HepG2 (cell line): ENCODE results near the gene PSMB1. TPM values are rescaled to one million over a fixed set of nuclear protein-coding genes. Genes with fewer than 3 reads are reported as not detected.

Source experiments
- GZF1 ChIP-seq: sonication (generic); formaldehyde crosslinking; IDR thresholded peaks from 2 replicates; pipeline ENCODE4 v1.5.1; 2020; ENCODE audit warnings: mild to moderate bottlenecking, missing genetic modification reagents
- MAZ ChIP-seq, 2 experiments: sonication (generic) in 1 of 2; formaldehyde crosslinking in 1 of 2; IDR thresholded peaks; 2 replicates each; pipeline versions ENCODE4 v1.5.0 to v1.6.1; 2012 to 2020; ENCODE audit warnings: low read depth in 2 of 2, mild to moderate bottlenecking in 2 of 2, borderline replicate concordance in 1 of 2, improper control_type of control experiment in 1 of 2, low read length in 1 of 2, missing genetic modification reagents in 1 of 2, moderate library complexity in 1 of 2
- SOX6 ChIP-seq, 2 experiments: fragments of 450-650 bp in 1 of 2; sonication (generic) in 1 of 2; formaldehyde crosslinking in 1 of 2; IDR thresholded peaks; 2 replicates each; pipeline versions ENCODE4 v1.4.0 to v1.6.1; 2017 to 2020; ENCODE audit warnings: antibody characterized with exemption in 1 of 2, mild to moderate bottlenecking in 1 of 2, missing genetic modification reagents in 1 of 2
- SRSF9 ChIP-seq: fragments of 200-400 bp; formaldehyde crosslinking; IDR thresholded peaks from 2 replicates; pipeline ENCODE4 v1.6.1; 2018; ENCODE audit warnings: borderline replicate concordance, mild to moderate bottlenecking, low read depth, low read length; ENCODE audit not compliant: insufficient read depth, poor library complexity, severe bottlenecking
- ZNF713 ChIP-seq: sonication (generic); formaldehyde crosslinking; IDR thresholded peaks from 2 replicates; pipeline ENCODE4 v1.4.0; 2020; ENCODE audit warnings: mild to moderate bottlenecking, missing genetic modification reagents
- ZNF747 ChIP-seq: sonication (generic); formaldehyde crosslinking; IDR thresholded peaks from 2 replicates; pipeline ENCODE4 v1.8.1; 2023; ENCODE audit warnings: missing genetic modification reagents, mild to moderate bottlenecking, borderline replicate concordance
- polyA plus RNA-seq, 8 experiments: library from polyadenylated mRNA; depleted of rRNA in 3 of 8; stranded (reverse) in 7 of 8; unstranded in 1 of 8; fragments of >200 nt; fragmentation: Illumina TruSeq in 4 of 8; extraction: Trizol in 4 of 8; gene quantifications; 2 replicates each; pipeline versions ENCODE4 v1.2.1 to v1.2.3, GENCODE V29; 2011 to 2016; ENCODE audit warnings: low read depth in 4 of 8, missing spikeins in 1 of 8, mixed read lengths in 1 of 8; ENCODE audit not compliant: insufficient read depth in 1 of 8
- total RNA-seq, 5 experiments: library from RNA; depleted of rRNA; stranded (reverse); fragments of >200 nt; fragmentation: Illumina TruSeq; extraction: Trizol; gene quantifications; 2 replicates each; pipeline ENCODE4 v1.2.3, GENCODE V29; 2016; ENCODE audit warnings: low read depth in 1 of 5
- TF ChIP-seq, protein P1 (sequence below): sonication (generic); formaldehyde crosslinking; IDR thresholded peaks from 2 replicates; pipeline ENCODE4 v1.4.0; 2020; ENCODE audit warnings: low read depth, missing genetic modification reagents
- TF ChIP-seq, protein P2 (sequence below): sonication (generic); formaldehyde crosslinking; IDR thresholded peaks from 2 replicates; pipeline ENCODE4 v1.5.0; 2020; ENCODE audit warnings: mild to moderate bottlenecking, missing genetic modification reagents
- TF ChIP-seq, protein P3 (sequence below): IDR thresholded peaks from 2 replicates; pipeline ENCODE4 v1.6.1; 2016; ENCODE audit warnings: low read depth, borderline replicate concordance

Gene PSMB1
- total and polyA plus RNA-seq, 2 of the 13 experiments (the other 11 are each of a cell fraction or from before 2014, with no cell fraction given): 528 to 592 TPM

DNA sequence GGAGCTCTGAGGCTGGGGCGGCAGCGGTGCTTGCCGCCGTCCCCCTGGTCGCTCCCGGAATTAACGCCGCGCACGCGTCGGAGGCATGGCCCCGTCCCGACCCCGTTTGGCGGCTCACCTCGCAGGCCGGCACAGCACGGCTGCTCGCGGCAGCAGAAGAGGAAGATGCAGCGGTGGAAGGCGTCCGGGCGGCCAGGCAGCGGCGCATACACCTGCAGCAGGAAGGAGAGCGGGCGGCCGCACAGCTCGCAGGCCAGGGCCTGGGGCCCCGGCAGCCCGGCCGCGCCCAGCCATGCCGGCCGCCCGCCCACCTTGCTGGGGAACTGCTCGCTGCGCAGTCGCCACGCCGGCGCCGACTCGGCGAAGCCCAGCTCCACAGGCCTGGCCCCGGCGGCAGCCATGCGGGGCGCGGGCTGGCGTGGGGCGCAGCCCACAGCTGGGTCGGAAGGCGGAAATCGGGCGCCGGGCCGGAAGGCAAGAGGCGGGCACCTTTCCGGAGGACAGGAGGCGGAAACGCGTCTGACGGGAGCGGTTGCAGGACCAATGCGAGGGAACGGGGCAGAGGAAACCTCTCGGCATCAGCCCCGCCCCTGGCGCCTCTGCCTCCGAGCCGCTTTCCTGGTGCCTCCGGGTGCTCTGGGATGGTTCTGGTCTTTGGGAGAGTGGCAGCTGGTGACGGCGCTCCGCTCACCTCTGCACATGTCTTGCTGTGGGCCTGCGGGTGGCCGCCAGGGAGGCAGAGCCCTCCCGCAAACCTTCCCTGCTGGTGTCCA lies 31.3 kb upstream of the PSMB1 start, which contains the start of gene PDCD2 (continued):
- TF ChIP-seq, protein P1, sequence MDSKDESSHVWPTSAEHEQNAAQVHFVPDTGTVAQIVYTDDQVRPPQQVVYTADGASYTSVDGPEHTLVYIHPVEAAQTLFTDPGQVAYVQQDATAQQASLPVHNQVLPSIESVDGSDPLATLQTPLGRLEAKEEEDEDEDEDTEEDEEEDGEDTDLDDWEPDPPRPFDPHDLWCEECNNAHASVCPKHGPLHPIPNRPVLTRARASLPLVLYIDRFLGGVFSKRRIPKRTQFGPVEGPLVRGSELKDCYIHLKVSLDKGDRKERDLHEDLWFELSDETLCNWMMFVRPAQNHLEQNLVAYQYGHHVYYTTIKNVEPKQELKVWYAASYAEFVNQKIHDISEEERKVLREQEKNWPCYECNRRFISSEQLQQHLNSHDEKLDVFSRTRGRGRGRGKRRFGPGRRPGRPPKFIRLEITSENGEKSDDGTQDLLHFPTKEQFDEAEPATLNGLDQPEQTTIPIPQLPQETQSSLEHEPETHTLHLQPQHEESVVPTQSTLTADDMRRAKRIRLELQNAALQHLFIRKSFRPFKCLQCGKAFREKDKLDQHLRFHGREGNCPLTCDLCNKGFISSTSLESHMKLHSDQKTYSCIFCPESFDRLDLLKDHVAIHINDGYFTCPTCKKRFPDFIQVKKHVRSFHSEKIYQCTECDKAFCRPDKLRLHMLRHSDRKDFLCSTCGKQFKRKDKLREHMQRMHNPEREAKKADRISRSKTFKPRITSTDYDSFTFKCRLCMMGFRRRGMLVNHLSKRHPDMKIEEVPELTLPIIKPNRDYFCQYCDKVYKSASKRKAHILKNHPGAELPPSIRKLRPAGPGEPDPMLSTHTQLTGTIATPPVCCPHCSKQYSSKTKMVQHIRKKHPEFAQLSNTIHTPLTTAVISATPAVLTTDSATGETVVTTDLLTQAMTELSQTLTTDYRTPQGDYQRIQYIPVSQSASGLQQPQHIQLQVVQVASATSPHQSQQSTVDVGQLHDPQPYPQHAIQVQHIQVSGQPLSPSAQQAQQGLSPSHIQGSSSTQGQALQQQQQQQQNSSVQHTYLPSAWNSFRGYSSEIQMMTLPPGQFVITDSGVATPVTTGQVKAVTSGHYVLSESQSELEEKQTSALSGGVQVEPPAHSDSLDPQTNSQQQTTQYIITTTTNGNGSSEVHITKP: peak; percentile 38; the same call in 1 of the 2 replicates
- no peak for TF ChIP-seq SRSF9
- 0 out of 2 replicates have a peak, but pooled peaks have one; percentile 28 for TF ChIP-seq GZF1 (CRISPR knock-in tag)
- TF ChIP-seq SOX6 (IDR thresholded peaks at IDR 0.05): no peak
- peak; percentile 60 for TF ChIP-seq SOX6 (CRISPR knock-in tag; IDR thresholded peaks at IDR 0.05)
- 0 out of 2 replicates have a peak, but pooled peaks have one; percentile 23 for TF ChIP-seq ZNF713 (CRISPR knock-in tag)
- peak; percentile 88 for TF ChIP-seq MAZ (IDR thresholded peaks at IDR 0.05; ENCODE audit: borderline replicate concordance, low read depth, low read length)
- peak; percentile 84 for TF ChIP-seq MAZ (CRISPR knock-in tag; IDR thresholded peaks at IDR 0.05; ENCODE audit: low read depth)
- peak; percentile 86; the same call in 1 of the 2 replicates for TF ChIP-seq ZNF747 (CRISPR knock-in tag)
- TF ChIP-seq, protein P2, sequence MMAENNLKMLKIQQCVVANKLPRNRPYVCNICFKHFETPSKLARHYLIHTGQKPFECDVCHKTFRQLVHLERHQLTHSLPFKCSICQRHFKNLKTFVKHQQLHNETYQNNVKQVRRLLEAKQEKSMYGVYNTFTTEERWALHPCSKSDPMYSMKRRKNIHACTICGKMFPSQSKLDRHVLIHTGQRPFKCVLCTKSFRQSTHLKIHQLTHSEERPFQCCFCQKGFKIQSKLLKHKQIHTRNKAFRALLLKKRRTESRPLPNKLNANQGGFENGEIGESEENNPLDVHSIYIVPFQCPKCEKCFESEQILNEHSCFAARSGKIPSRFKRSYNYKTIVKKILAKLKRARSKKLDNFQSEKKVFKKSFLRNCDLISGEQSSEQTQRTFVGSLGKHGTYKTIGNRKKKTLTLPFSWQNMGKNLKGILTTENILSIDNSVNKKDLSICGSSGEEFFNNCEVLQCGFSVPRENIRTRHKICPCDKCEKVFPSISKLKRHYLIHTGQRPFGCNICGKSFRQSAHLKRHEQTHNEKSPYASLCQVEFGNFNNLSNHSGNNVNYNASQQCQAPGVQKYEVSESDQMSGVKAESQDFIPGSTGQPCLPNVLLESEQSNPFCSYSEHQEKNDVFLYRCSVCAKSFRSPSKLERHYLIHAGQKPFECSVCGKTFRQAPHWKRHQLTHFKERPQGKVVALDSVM (CRISPR knock-in tag): no peak
- TF ChIP-seq, protein P3, sequence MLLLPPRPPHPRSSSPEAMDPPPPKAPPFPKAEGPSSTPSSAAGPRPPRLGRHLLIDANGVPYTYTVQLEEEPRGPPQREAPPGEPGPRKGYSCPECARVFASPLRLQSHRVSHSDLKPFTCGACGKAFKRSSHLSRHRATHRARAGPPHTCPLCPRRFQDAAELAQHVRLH (CRISPR knock-in tag): peak; percentile 55; the same call in 1 of the 2 replicates
